HG02943 (cell line): ENCODE data around the gene MRPL58.
"Not testable (repeated sequence)": the region's sequence is repeated elsewhere in the genome, so short reads cannot be mapped to it uniquely, and the experiment has no call there.

Experiments
- ATAC-seq: cut with Tn5 transposase; IDR thresholded peaks from one replicate; pipeline ENCODE4 v1.9.1; 2021; ENCODE audit warnings: mild to moderate bottlenecking, low read depth, moderate library complexity; ENCODE audit not compliant: unreplicated experiment

MRPL58 gene

GRCh38 chr17:75044716-75045115, 32.2 kb downstream of the MRPL58 start:
- no peak for ATAC-seq

- ATAC-seq, result not testable (repeated sequence)
Observed at GRCh38 chr17:75045946-75046406, 33.5 kb downstream of the MRPL58 start.

DNA sequence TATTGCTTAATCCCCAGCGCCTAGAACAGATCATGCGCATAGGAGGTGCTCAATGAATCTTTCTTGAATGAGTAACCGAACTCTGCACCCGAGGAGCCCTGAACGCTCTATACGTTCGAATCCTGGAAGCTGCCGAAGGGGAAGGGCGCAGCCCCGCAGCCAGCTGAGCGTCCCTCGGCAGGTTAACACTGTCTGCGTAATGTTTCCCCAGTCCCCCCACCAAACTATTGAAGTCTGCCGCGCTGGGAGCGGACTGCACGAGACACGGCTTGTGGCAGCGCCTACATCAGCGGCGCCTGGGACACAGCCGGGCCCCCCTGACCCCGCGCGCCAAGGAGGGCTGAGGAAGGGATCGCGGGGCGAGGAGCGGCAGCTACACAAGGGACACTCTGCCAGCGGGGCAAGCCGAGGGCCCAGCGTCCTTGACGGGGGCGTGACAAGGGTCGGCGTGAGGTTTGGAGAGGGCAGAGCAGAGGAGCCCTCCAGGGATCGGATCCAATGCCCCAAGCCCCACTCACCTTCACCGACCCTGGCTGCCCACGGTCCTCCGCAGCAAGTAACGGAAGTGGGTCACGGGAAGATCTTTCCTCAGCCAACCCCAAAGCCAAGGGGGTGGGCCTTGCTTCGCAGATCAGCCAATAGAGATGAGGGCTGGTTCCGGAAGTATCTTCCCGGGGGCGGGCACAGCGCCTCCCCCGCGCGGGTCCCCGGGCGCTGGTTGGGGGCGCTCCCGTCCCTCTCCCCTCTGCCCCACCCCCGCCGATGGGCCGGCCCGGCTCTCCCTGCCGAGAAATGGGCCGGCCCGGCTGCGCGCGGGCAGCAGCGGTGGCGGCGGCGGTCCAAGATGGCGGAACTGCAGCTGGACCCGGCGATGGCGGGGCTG, 34.2 kb downstream of the MRPL58 start, which contains the start of the genes ATP5PD and KCTD2:
TSS of gene ATP5PD (minus strand) at position 563 of the 883 bp plus-strand sequence. CDS start 4,319 bp downstream, outside the sequence.
TSS of gene KCTD2 (plus strand) at position 819 of the 883 bp plus-strand sequence. CDS start at position 845, 26 bp downstream.
- peak; percentile 93 for ATAC-seq

DNA sequence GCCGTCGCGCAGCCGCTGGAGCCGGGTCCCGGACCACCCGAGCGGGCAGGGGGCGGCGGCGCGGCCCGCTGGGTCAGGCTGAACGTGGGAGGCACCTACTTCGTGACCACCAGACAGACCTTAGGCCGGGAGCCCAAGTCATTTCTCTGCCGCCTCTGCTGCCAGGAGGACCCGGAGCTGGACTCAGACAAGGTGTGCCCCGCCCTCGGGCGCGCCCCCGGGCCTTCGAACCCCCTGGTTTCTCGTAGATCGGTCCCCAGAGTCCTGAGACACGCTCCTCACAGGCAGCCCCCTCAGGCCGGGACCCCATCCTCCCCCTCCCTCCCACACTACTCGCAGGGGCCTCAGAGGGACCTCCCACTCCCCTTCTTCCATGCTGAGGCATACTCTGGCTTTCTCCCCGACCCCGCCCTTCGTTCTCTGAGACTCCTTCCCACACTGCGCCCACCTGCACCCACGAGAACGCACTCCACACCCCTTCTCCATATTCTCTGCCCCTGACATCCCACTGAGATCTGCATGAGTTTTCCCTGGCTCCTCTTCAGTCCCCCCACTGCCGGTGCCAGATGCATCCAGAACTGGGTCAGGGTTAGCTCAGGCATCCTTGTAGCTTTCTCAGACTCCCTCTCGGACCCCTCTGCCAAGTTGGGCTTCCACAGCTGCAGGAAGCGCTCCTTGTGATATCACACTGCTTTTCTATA, 35.1 kb downstream of the MRPL58 start:
- peak; percentile 18 for ATAC-seq

DNA sequence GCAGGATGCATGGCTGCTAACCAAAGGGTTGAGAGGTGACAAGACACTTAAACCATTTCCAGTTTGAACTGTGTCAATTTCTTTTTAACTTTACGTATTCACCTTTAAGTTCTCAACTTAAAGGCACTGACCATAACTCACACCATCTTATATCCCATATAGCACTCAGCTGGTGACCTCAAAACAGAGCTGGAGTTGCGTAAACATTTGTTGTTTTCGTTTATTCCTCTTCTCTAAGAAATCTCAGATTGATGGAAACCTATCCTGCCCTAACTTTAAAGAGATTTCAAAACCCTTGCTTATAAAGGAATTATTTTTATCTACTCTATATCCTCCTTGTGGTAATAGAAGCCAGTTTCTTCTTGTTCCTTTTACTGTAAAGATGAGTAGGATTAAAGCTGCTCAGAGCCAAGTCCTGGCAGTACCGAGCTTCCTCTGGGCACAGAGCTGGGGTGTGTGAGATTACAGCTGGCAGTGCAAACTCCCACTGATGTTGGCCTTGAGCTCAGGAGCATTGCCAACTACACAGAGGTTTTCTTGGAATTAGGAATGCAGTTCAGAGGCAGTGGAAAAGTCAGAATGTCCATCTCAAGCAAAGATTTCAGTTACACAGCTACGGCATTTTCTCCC, 35.9 kb downstream of the MRPL58 start:
- no peak for ATAC-seq

DNA sequence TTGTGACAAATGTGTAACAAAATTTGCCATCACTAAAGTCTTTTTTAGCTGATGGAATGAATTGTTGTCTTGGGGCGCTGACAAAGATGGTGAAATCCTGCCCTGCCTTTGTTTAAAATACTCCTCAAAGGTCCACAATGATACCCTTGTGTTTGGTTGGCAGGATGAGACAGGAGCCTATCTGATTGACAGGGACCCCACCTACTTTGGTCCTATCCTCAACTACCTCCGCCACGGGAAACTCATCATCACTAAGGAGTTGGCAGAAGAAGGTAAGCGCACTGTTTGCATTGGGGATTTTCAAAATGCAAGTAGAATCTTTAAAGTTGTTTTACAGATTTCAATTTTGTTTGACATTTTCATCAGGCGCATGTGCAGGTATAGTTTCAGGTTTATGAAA, 36.6 kb downstream of the MRPL58 start:
- no peak for ATAC-seq

DNA sequence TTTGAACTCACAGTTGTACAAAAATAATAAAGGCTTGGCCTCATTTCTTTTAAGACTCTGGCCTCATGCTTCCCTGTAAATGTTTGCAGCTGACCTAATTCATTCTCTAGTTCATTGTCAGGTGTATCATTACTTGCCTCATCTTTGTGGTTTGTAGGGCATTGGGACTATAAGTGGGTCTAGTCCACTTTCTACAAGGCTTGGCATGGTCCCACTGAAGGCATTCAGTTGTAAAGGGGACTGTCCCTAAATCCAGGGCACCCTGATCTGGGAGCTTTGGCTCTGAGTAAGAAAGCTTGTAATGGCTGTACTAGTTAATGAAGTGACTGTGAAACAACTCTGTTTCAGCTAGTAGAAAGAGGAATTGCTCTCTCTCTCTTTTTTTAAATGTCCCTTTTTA, 37.2 kb downstream of the MRPL58 start:
- ATAC-seq, result no peak

DNA sequence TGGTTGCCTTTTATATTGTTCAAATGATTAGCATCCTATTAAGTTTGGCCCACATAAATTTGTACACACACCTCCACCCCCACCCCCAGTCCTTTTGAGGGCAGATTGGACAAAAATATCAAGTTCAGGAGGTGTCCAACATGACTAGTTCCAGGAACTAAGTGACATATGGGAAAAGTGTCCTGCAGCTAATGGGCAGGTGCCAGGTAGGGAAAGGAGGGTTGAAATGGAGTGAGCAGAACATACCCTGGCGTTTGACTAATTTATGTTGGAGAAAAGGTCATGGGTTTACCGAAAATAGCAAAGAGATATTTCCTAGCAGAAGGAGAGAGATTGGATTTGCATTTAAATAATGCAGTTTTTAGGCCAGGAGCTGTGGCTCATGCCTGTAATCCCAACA, 39.5 kb downstream of the MRPL58 start:
- no peak for ATAC-seq

DNA sequence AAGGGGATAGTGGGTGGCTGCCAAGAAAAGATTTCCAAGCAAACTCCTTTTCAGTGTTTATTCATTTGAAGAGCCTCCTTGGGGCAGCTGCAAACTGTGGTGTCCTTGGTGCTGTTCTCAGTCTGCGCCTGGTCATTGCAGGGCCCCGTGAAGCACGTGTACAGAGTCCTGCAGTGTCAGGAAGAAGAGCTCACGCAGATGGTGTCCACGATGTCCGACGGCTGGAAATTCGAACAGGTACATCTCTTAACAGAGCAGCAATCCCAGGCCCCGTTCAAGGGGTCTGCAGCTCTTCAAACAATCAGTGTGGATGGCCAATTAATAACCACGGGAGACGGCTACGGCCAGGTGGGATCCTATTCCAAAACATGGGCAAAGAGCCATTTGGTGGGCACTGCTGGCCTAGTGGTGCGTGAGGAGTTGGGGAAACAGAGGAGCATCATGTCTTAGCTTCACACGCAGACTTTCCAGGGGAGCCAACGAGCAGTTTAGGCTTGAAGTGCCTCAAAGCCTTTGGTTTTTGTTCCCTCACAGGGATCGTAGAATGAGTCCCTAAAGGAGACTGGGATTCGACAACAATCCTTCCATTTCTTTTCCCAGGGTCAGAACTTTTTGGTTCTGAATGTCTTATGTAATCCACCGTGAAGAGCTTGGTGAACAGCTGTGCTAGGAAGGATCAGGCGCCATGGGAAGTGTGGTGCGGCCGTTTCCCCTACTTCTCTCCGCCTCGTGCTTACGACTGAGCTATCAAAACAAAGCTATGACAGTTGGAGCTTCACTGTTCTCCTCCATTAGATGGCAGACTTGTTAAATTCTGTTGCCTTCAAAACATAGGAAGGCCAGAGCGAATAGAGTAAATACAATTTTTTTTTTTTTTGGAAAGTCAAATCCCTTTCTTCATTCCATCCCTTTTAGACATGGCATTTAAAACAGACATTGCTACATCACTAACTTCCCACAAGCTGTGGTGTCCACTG, 47.2 kb downstream of the MRPL58 start:
- no peak for ATAC-seq

GRCh38 chr17:75060434-75061054, 48.1 kb downstream of the MRPL58 start:
- ATAC-seq, result no peak

DNA sequence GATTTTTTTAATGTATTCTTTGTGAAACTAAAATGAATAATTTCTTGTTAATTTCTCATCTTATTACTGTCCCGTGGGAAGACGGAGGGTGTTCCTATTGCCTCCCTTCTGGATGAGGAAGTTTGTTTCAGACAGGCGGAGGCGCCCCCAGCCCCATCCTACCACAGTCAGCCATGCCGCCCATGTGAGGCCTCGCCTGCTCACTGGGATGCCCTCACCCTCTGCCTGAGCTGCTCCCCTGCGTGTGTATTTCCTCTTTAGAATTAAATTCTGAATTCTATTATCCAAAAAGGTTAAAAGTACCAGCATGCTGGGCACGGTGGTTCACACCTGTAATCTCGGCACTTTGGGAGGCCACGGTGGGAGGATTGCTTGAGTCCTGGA, 48.6 kb downstream of the MRPL58 start:
- no peak for ATAC-seq

DNA sequence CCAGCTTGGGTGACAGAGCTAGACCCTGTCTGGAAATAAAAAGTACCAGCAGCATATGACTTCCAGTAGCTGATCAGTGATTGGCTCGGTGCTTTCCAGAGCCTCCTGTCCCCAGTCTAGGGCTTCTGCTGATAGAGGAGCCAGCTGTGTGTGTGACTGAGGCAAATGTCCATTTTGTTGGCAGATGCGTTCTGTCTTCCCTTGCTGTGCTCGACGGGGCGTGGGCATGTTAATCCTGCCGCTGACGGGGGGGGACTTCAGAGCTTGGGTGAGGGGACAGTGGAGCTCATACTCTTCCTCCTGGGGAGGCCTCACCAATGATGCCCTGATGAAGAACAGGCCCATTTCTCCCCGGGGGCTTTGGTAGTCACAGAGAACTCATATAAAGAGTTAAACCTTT, 49.1 kb downstream of the MRPL58 start:
- no peak for ATAC-seq

- no peak for ATAC-seq
Observed at GRCh38 chr17:75063201-75063600, 50.7 kb downstream of the MRPL58 start.

GRCh38 chr17:75063626-75064025, 51.2 kb downstream of the MRPL58 start:
- ATAC-seq, result no peak

GRCh38 chr17:75064040-75064439, 51.6 kb downstream of the MRPL58 start:
- no peak for ATAC-seq

DNA sequence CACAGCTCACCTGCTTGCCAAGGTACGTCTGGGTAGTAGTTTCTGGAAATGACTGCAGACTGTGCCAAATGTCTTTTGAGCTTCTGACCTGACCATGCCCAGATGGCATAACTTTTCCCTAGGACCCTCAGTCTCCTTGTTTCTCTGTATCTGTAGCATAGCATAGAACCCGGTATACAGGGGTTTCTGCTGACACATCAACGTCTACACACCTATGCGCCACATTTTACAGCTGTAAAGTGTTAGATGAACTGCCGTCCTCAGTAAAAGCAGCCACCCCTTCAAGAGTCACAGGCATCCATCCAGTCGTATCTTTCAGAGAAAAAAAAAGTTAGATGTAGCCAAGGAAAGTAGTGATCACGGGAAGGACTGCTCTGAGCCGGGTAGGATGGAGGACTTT, 52.0 kb downstream of the MRPL58 start:
- no peak for ATAC-seq

GRCh38 chr17:75064867-75065561, 52.5 kb downstream of the MRPL58 start:
- ATAC-seq, result no peak

DNA sequence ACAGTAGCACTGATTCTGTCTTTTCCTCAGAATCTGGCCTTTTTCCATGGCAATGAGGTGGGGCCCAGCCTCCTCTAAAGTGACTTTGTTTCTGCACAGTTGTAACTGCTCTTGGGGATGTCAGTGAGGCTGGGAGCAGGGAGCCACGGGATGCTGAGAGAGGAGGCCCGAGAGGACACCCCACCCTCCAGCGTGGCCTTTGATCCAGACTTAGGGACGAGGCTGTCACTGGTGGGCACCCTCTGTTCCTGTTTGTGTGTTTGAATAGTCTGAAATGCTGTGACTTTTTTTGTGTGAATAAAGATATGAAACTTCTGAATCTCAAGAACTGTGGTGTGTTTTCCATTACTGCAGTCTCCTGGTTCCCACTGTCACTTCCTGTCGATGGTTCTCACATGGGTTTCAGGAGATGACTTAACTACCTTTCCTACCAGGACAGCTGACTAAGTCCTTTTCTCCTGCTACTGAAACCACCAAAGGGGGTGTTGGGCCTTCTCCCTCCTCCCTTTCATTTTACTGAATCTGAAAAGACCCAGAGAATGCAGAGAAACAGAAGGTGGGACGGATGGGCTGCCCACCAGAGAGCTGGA, 53.2 kb downstream of the MRPL58 start:
- ATAC-seq, result no peak
